Stimulated activated CD4-positive, alpha-beta T cell treated with anti-CD3 and anti-CD28 coated beads, TNF-alpha, amount 100 ng/mL, for 24 hours (primary cell): Measurements from ENCODE around the gene RTKN.
"Not testable (repeated sequence)": the region's sequence is repeated elsewhere in the genome, so short reads cannot be mapped to it uniquely, and the experiment has no call there.

Source experiments
- DNase-seq, 3 experiments: peaks; one replicate each; pipeline ENCODE4 v3.0.0-alpha.2; 2020; ENCODE audit warnings: low read depth in 3 of 3

RTKN gene

DNA sequence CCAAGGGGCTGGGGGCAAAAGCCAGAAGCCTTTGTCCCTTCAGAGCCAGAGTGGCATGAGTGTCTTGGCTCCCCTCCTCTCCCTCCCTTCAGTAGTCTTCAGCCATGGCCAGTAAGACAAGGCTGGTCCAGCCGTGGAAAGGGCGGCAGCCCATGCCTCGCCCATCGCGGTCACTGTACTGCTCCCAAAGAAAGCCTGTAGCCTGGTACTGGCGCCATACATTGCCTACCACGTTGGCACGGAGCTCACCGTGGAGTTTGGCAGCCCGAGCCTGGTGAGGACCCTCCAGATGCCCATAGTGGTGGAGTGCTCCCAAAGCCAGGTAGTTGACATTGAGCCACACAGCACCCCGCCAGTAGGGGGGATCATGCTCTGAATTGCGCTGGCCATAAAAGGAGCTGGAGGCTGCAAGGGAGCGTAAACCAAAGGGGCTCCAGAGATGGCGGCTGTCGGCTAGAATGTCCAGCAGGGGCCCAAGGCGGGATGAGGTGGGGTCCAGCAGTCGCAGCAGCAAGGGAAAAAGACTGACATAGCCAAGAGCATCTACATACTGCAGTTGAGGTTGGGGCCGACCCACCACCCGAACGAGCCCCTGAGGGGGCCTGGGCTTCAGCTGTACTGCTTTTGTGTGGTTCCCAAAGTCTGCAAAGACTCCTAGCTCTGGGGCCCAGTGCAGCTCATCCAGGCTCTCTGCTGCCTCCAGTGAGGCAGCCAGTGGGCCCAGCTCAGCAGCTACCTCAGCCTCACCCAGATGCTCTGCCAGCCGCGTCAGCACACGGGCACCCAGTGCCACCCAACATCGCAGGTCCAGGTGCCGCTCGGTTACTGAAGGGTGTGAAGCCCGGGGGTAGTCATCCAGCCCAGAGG lies 19.7 kb upstream of the RTKN start:
- no peak for DNase-seq

DNA sequence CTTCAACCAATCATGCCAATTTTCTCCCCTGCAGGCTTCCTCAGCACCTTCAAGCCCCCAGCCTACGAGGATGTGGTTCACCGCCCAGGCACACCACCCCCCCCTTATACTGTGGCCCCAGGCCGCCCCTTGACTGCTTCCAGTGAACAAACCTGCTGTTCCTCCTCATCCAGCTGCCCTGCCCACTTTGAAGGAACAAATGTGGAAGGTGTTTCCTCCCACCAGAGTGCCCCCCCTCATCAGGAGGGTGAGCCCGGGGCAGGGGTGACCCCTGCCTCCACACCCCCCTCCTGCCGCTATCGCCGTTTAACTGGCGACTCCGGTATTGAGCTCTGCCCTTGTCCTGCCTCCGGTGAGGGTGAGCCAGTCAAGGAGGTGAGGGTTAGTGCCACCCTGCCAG lies 18.4 kb upstream of the RTKN start:
- not testable (repeated sequence) for DNase-seq

DNA sequence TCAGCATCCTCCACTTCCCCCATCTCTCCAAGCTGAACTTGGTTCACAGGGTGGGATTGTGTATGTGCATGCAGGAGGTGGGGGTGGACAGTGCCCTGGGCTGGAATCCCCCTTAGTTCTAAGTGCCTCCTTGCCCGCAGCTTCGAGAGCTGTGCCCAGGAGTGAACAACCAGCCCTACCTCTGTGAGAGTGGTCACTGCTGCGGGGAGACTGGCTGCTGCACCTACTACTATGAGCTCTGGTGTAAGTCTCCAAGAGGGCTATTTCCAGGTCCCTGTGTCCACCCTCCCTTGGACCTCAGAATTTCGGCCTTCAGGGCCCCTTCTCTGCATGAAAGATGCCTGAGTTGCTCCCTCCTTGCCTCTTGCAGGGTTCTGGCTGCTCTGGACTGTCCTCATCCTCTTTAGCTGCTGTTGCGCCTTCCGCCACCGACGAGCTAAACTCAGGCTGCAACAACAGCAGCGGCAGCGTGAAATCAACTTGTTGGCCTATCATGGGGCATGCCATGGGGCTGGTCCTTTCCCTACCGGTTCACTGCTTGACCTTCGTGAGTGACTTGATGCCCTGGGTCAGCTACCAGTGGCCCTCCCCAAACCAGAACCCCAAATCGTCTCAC lies 17.9 kb upstream of the RTKN start:
- DNase-seq: not testable (repeated sequence)

DNA sequence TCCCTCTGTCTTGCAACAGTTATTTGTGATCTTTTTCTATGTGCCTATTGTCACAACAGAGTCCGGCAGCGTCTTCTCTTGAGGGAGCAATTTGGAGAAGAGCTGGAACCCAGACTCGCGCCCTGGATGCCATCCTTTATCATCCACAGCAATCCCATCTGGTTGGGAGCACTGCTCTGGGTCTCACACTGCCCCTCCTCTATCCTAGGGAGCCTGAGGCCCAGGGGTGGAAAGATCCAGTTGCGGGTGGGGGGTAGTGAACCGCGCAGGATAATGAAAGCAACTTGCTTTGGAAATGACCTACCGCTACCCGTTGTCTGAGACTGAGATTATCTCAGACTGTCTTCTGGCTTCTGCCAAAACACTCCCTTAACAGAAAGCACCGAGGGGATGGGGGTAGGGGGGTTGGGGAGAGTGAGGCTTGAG lies 17.2 kb upstream of the RTKN start:
- no peak for DNase-seq

DNA sequence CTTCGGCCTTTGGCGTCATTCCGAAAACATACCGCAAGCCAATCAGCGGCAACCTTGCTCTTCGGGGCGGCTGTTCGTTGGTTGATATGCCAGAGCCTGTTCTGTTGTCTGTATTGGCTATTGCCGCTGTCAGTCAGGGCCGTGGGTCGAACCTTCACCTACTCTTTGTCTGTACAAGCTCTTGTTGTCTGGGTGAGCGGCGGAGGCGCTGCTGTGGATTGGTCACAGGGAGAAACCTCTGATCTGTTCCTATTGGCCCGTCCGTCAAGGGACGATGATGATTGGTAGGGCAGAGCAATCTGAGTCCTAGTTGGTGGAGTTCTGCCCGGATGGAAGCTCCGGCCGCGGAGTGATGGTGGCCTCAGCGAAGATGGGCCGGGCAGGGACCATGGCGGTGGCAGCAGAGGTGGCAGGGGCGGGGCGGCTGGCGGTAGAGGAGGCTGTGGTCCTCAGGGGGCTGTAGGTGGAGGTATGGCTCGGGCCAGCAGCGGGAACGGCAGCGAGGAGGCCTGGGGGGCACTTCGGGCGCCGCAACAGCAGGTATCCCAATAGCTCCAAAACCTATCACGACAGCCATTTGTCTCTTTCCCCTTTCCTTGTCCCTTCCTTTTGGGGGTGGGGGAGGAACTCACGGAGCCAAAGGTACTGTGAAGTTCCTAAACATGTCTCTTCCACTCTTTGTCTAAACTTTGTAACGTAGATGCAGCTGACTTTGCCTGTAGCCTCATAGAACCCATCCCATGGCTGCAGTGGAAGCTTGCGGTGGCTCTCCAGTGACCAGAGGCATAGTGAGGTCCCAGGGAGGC lies 16.6 kb upstream of the RTKN start, which contains the start of gene WBP1:
Gene WBP1 (plus strand): TSS at position 307 of the 806 bp plus-strand sequence. CDS start 165 bp downstream, at position 472.
- DNase-seq: peak; percentile 96 to 99 (median 98)

DNA sequence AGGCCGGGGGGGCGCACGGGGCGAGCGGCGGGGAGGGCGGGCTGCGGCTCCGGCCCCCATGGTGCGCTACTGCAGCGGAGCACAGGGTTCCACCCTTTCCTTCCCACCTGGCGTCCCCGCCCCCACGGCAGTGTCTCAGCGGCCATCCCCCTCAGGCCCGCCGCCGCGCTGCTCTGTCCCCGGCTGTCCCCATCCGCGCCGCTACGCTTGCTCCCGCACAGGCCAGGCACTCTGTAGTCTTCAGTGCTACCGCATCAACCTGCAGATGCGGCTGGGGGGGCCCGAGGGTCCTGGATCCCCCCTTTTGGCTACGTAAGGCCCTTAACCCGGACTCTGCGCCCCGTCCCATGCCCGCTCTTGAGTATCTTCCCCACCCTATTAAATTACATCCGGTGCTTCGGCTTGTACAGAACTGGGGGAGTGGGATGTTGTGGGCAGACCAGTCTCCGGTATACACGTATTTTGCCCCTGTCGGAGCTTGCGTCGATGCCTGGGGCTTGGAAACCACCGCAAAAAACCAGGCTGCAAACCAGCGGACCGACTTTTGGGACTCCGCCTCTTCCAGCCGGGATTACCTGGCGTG lies 15.9 kb upstream of the RTKN start:
- peak; percentile 56 to 80 (median 60) for DNase-seq

DNA sequence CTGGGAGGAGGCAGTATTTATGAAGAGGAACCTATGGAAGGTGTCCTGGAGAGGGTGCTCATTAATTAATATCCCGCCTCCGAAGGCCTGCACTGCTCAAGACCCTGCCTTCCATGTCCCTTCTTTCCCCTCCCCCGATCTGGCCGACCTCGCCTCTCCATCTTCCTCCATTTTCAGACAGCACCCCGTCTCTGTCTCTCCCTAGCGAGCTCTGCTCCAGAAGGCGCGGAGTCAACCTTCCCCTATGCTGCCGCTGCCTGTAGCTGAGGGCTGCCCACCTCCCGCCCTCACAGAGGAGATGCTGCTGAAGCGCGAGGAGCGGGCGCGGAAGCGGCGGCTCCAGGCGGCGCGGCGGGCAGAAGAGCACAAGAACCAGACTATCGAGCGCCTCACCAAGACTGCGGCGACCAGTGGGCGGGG lies 15.4 kb upstream of the RTKN start:
- no peak for DNase-seq

DNA sequence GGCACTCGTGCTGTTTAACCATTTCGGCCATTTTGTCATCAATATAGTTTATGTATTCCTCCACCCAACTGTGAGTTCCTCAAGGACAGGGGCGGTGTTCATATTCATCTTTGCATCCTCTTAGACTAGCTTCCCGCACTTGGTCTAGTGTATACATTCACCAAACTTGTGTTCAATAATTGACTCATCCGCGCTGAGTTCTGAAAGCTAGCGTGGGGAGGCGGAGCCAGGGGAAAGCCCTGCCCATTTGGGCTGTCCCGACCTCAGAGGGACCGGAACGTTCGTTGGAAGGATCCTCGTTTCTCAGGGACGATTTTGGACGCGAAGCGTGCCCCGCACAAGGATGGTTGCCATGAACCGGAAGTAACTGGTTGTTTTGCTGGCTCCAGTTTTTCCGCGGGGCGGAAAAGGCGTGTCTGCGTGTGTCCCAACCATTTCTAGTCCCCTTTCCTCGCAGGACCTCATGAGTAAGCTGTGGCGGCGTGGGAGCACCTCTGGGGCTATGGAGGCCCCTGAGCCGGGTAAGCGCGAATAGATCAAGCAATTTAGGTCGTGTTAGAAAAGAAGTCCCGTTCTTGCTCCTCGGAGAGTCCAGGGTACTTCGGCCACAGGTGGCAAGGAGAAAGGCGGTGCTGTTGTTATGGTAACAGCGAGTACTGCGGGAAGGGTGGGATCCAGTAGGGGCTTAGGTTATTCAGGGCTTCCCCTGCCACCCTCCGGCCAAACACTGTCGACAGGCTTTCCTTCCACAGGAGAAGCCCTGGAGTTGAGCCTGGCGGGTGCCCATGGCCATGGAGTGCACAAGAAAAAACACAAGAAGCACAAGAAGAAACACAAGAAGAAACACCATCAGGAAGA lies 13.1 kb upstream of the RTKN start, which contains the start of gene INO80B:
Gene INO80B (plus strand): TSS at position 434 of the 858 bp plus-strand sequence. CDS start 30 bp downstream, at position 464.
- peak; percentile 94 to 98 (median 96) for DNase-seq

DNA sequence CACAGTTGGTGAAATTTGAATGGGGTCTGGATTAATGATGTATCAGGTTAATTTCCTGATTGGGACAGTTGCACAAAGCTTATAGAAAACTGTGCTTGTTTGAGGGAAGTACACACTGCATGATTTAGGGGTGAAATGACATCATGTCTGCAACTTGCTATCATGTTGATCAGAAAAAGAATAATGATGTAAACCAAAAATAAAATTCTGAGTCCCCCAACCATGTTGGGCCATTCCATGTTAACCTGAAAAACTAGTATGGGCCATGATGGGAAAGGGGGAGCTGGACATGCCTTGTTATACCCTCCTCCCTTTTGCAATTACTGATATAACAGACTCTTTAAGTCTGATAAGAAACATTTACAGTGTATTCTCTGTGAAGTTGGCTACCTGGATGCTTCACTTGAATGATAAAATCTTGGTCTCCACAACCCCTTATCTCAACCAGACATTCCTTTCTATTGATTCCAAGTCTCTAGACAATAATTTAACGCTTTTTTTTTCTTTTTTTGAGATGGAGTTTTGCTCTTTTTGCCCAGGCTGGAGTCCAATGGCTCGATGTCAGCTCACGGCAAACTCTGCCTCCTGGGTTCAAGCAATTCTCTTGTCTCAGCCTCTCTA lies 8.9 kb upstream of the RTKN start:
- DNase-seq: no peak

DNA sequence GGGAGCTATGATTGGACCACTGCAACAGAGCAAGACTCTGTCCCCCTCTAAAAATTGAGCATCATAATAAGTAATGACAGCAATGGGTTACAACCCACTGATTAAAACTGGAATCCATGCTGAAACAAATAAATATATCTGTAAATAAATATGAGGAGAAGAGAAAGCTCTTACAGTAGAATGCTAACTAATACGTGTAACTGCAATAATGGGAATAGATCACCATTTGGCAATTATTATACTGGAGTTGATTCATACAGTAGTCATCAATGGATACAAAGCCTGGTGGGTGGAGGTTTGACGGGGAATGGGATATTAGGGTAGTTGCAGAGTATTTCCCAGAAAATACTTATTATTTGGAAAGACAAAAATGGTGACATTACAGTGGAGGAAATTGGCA lies 7.0 kb upstream of the RTKN start:
- no peak for DNase-seq

DNA sequence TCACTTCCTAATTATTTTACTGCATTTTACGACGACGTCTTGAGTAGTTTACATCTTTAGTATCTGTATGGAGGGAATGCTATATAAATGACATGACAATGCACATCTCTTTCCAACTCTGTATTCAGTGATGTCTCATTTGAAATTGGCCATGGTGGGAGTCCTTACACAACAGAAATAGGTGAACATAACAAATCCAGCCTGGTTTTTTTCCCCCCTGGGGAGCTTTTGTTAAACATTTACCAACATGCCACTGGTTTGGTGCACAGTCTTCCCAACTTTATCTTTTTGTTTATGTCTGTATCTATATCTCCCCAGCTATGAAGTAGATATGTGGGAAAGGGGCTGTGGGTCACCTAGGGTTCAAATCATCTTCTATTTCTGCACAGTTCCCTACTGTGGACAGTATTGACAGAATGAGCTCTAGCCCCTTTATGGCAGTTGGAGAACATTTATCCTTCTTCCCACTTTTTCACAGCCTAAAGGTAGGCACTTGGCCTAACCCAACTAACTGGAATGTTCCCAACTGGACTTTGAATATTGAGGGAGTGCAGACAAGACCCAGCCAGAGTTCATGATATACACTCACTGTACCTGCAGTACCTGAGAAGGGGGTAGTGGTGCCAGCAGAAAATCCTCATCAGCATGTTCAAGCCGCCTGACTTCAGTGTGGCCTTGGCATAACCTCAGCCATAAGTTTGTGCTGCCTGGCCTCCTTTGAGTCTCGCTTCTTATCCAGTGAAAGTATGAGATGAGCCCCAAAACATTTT lies 5.7 kb upstream of the RTKN start:
- DNase-seq: no peak

DNA sequence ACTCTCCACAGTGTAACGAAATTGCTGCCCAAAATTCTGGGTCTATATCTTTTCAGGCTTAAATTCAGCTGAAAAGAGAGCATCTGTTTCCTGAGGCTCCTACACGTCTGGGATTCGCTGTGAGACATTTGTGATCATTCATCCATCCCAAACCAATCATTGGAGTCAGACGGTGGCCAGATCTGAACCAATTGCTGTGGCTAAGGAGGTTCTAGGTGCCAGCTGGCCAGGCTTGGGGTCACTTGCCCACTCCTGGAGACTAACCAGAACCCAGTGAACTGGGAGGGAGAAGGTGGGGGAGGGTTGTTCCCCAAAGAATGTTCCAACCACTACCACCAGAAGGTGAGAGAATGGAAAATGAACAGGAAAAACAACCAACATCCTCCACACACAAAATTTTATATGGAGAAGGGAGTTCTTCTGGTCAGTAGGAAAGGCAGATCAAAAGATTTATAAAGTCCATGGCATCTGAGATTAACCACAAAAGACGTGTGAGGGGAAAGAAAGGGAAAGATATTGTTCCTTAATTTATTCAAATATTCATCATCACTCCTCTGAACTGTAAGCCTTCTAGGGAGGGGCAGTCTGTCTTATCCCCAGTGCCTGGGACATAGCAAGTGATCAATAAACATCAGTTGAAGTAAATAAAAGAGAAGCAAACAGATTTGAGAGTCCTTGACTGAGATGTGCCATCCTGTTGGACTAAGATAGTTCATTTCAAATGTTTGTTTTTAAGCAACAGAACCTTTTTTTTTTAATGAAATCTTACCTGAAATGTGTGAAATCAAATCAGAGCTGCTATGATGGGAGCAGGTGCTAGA lies 3.0 kb upstream of the RTKN start:
- no peak for DNase-seq

DNA sequence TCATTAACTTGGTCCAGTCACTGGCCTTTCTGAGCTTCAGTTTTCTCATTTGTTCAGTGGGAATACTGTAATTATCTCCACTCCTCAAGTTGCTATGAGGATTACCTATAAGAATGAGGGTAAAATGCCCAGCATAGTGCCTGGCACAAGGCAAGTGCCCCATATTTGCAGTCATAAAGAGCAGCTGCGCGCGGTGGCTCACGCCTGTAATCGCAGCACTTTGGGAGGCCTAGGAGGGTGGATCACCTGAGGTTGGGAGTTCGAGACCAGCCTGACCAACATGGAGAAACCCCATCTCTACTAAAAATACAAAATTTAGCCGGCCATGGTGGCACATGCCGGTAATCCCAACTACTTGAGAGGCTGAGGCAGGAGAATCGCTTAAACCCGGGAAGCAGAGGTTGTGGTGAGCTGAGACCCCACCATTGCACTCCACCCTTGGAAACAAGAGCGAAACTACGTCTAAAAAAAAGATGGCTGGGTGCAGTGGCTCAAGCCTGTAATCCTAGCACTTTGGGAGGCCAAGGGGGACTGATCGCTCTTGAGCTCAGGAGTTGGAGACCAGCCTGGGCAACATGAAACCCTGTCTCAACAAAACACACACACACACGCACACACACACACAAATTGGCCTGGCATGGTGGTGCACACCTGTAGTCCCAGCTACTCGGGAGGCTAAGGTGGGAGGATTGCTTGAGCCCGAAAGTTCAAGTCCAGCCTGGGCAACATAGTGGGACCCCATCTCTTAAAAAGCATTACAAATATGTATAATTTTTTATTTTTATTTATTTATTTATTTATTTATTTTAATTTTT lies 953 bp upstream of the RTKN start:
- not testable (repeated sequence) for DNase-seq

DNA sequence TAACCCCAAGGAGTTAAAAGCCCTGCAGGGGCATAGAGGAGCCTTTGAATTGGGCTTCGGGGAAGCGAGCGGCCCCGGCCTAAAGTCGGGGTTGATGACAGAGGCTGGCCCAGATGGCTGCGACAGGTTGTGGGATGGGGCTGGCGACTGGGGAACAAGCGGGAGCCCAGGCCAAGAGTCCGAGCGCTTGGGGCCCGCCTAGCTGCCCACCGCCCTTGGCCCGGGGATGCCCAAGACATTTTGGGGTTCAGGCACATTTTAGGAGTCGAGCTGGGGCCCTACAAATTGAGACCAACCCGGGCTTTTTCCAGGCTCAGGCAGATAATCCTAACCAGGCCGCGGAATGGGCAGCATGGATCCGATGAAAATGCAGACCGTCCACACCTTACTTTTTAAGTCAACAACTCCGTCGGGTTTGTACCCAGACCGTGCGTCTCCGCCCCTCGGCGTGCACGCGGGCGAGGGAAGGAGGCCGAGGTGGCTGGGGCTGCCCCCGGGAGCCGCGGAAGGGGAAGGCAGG lies 507 bp downstream of the RTKN start:
- no peak for DNase-seq

DNA sequence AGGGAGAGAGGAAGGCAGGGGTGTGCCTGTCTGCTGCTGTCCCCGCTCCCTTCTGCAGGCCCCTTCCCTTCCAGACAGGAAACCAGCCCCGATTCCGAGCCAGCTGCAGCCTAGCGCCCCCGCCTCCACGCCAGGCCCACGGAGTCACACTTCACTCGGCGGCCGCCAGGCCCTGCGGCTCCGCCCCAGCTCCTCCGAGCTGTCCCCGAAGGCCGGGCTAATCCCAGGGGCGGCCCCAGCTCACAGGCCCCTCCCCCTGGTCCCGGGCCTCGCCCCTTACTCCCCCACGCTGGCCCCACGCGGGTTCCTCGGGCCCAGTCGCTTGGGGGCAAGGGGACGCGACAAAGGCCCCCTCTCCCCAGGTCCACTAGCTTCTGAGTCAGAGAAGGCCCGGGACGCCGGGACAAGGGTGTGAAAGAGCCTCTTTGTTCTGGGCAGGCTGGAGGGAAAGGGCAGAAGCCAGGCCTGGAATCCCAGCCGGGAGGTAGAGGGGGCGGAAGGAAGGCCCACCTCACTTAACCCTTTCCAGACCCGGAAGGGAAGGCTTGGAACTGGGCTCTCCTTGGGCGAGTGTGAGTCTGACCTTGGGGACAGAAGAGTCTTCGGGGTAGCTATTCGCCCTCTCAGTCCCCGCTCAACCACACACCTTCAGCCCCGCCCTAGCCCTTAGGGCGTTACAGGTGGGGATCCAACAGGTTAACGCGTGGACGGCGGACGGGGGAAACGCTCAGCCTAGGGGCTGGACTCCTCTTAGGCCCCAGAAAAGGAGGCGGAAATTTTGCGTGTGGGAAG lies 1.2 kb downstream of the RTKN start:
- peak in 1 of 3 experiments; percentile 66 for DNase-seq

DNA sequence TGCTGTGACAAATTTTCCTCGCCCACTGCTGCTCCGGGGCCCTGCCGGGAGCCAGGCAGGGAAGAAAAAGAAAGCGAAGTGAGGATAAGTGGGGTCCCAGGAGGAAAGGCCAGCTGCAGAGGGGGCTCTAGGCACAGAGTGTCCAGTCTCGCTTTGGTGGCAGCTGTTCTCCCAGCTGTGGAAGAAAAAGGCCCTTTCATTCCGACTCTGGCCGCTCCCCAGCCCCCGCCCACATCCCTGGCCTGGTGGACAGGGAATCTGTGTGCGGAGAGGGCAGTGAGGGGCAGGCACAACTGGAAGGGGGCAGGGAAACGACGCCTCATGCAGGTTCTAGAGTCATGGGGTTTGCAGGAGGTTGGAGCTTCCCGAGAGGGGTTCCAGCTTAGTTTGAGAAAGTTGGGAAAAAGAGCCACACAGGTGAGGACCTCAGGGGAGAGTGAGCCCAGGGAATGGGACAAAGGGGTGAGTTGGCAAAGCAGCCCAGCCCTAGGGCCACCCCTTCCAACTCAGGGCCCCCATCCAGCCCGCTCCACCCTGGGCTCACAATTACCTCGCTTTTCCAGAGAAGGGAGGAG lies 1.8 kb downstream of the RTKN start:
- DNase-seq: no peak
